AG09309 (cell line): ENCODE results near the gene ALLC.

Experiments used
- DNase-seq: peaks from one replicate; pipeline ENCODE4 v3.0.0-alpha.2; 2010; ENCODE audit warnings: low read depth
- H3K4me3 ChIP-seq: 2 replicates; pipeline ENCODE4 v1.5.1; 2011; ENCODE audit warnings: mild to moderate bottlenecking, low read depth, low read length, moderate library complexity; ENCODE audit not compliant: control insufficient read depth
- TF ChIP-seq, protein P1 (sequence below): IDR thresholded peaks from 2 replicates; pipeline ENCODE4 v1.5.1; 2011; ENCODE audit warnings: mild to moderate bottlenecking, low read depth, low read length, inconsistent platforms; ENCODE audit not compliant: insufficient read depth, control insufficient read depth; ENCODE audit errors: missing control alignments

The ALLC gene

GRCh38 chr2:3729786-3730185, 71.8 kb downstream of the ALLC start:
- DNase-seq: no peak
- TF ChIP-seq, protein P1, sequence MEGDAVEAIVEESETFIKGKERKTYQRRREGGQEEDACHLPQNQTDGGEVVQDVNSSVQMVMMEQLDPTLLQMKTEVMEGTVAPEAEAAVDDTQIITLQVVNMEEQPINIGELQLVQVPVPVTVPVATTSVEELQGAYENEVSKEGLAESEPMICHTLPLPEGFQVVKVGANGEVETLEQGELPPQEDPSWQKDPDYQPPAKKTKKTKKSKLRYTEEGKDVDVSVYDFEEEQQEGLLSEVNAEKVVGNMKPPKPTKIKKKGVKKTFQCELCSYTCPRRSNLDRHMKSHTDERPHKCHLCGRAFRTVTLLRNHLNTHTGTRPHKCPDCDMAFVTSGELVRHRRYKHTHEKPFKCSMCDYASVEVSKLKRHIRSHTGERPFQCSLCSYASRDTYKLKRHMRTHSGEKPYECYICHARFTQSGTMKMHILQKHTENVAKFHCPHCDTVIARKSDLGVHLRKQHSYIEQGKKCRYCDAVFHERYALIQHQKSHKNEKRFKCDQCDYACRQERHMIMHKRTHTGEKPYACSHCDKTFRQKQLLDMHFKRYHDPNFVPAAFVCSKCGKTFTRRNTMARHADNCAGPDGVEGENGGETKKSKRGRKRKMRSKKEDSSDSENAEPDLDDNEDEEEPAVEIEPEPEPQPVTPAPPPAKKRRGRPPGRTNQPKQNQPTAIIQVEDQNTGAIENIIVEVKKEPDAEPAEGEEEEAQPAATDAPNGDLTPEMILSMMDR: no peak
- no peak overlapping the region for H3K4me3 ChIP-seq

DNA sequence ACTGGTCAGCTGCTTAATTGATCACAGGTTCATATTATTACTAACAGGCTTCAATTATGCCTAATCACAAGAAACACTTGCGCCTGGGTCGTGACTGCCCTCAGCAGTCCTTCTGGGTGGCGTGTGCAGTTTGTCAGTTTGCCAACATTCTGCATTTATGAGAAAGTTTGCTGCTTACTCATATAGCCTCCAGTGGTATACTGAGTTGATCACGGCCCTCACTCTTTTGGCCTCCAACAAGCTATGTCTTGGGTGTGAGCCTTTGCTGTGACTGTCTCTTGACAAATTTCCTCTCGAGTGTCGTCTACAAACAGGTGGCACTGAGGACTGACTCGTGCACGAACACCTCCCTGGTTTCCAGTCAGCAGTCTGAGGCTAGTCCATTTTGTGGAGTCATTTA, 72.6 kb downstream of the ALLC start:
- TF ChIP-seq, protein P1: no peak
- DNase-seq: no peak
- H3K4me3 ChIP-seq: no peak overlapping the region

DNA sequence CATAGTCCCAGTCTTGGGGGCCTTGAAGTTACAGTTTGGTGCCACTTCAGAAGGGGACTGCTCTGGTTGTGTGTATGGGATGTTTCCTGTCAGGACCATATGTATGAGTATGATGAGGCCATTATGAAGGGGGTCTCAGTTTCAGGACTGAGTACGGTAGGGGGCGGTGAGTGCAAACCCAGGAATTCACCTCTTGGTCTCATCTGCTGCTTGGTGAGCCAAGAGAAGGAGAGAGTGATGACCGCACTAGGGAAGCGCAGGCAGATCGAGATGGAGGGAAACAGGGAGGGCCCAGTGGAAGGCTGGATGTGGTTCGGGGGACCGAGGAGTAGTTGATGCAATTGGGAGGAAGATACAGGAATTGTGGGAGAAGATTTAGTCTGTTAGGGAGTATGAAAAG, 73.8 kb downstream of the ALLC start:
- H3K4me3 ChIP-seq: no peak overlapping the region
- no peak for DNase-seq
- TF ChIP-seq, protein P1: no peak

DNA sequence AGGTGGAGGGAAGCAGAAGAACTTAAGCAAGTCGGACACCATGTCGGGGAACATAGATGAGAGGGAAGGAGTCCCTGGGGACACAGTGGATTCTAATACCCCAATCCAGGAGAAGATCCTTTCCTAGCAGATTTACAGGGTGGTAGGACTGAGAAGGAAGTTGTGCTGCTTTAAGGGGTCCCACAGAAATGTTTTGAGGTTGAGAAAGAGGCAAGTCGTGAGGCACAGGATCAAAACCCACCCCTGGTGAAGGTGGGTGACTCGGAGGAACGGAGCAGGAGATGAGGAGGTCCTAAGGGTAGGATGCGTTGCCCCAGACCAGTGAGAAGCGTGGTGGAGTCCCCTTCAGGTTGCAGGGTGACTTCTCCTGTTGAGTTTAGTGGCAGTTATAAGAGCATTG, 78.1 kb downstream of the ALLC start:
- H3K4me3 ChIP-seq: no peak overlapping the region
- no peak for DNase-seq
- TF ChIP-seq, protein P1: no peak

- DNase-seq: no peak
Observed at GRCh38 chr2:3737128-3737527, 79.1 kb downstream of the ALLC start.

DNA sequence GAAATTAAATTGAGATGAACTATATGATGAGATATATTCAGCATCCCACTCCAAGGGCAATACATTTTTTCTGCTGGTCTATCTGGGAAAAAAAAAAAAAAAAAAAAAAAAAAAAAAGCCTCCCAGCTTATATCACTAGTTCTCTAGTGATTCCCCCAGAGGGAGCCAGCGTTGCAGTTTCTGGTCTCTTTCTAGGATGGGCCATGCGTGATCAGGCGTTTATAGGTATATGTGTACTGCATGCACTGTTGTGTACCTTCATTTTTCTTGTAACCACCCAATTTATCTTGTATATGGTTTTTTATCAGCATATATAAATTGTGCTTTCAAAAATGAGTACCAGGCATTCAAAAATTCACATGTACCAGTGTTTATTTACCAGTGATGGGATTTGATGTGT, 80.5 kb downstream of the ALLC start:
- no peak overlapping the region for H3K4me3 ChIP-seq
- TF ChIP-seq, protein P1: no peak
- DNase-seq: no peak

More at GRCh38 chr2:3737128-3737527, 79.1 kb downstream of the ALLC start:
- TF ChIP-seq, protein P1: no peak
- no peak overlapping the region for H3K4me3 ChIP-seq

DNA sequence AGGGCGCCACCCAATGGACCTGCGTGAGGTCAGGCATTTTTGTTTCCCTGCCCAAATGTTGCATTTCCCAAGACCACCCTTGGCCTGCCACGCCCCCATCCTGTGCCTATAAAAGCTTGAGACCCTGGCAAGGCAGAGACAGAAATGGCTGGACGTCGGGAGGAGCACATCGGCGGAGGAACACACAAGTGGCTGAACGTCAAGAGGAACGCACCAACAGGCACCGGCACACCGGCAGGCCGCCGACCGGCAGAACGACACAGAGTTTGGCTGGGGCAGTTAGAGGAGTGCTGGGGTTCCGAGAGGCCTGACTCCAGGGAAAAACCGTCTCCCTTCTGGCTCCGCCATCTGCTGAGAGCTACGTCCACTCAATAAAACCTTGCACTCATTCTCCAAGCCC, 81.3 kb downstream of the ALLC start:
- H3K4me3 ChIP-seq: no peak overlapping the region
- TF ChIP-seq, protein P1: no peak
- no peak for DNase-seq
